ENCODE measurements around the gene CNOT2.

CNOT2 gene

GRCh38 chr12:70360218-70360617, 117.0 kb downstream of the CNOT2 start:
- H3K4me3 ChIP-seq (ENCODE audit: low read depth, low read length) = no peak overlapping the region
- H3K27me3 ChIP-seq (ENCODE audit: insufficient read depth, low read depth, severe bottlenecking) = no peaks in the 10 kb centered on the region
- TF ChIP-seq CTCF (IDR thresholded peaks at IDR 0.05; ENCODE audit: low read depth, low read length) = no peak
- no peaks in the 10 kb centered on the region for H3K9me3 ChIP-seq (ENCODE audit: severe bottlenecking)
- no peak for DNase-seq
- H3K27ac ChIP-seq = no peak overlapping the region
- H3K36me3 ChIP-seq = peaks cover 2% of the 10 kb centered on the region

DNA sequence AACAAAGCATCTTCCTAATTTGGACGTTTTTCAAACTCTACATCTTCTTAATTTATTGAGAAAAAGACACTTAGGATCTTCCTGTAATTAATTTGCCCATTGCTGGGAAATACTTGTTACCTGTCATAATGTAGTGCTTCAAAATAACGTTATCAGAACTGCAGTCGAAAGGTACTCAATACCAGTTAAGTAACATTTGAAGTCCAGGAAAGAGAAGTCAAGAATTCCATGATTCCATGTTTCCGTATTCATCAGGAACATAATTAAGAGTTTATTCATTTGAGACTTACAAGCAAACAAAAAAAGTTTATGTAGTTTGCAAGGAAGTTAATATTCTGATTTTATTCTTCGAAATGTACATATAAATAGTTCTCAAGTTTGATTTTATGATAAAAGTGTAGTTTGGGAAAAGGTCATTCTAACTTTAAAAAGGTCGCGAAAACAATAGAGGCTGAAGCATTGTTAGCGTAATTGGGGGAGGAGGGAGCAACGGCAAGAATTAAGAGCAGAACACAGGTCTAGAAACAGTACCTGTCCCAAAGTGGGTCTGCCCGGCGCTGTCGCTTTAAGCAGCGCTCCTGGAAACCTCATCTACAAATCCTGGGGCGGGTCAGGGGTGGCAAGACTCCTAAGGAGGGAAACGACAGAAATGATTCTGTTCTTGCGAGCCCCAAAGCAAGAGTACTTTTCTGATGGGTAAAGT, 121.6 kb downstream of the CNOT2 start:
- TF ChIP-seq CTCF (IDR thresholded peaks at IDR 0.05; ENCODE audit: low read depth, low read length) = no peak
- Histone ChIP-seq H3K9me3 (ENCODE audit: severe bottlenecking) (no peaks in the 10 kb centered on the region), H3K4me3 (ENCODE audit: low read depth, low read length) (peak overlapping the region; percentile 88), H3K36me3 (no peaks in the 10 kb centered on the region), H3K27ac (no peak overlapping the region; the same call in 1 of the 2 replicates), H3K27me3 (ENCODE audit: insufficient read depth, low read depth, severe bottlenecking) (no peaks in the 10 kb centered on the region)
- DNase-seq = peak; percentile 14

- peak overlapping the region; percentile 52 for H3K27ac ChIP-seq
- H3K4me3 ChIP-seq (ENCODE audit: low read depth, low read length) = peak overlapping the region; percentile 88
- DNase-seq = no peak
- no peak for TF ChIP-seq CTCF (IDR thresholded peaks at IDR 0.05; ENCODE audit: low read depth, low read length)
- H3K36me3 ChIP-seq = no peaks in the 10 kb centered on the region
- no peaks in the 10 kb centered on the region for H3K9me3 ChIP-seq (ENCODE audit: severe bottlenecking)
- no peaks in the 10 kb centered on the region for H3K27me3 ChIP-seq (ENCODE audit: insufficient read depth, low read depth, severe bottlenecking)
Observed at GRCh38 chr12:70365398-70365647, 122.1 kb downstream of the CNOT2 start.

GRCh38 chr12:70365648-70366518, 122.7 kb downstream of the CNOT2 start, which contains the start of gene KCNMB4:
Gene KCNMB4 (plus strand): TSS chr12:70366290. CDS start chr12:70366735, 445 bp downstream.
- H3K27ac ChIP-seq = peak within 1 kb of the TSS; percentile 52
- no peak for TF ChIP-seq CTCF (IDR thresholded peaks at IDR 0.05; ENCODE audit: low read depth, low read length)
- H3K4me3 ChIP-seq (ENCODE audit: low read depth, low read length) = peak within 1 kb of the TSS; percentile 88
- DNase-seq = peak; percentile 88
- no peaks in the 10 kb centered on the region for H3K9me3 ChIP-seq (ENCODE audit: severe bottlenecking)
- no peaks in the 10 kb centered on the region for H3K27me3 ChIP-seq (ENCODE audit: insufficient read depth, low read depth, severe bottlenecking)
- H3K36me3 ChIP-seq = no peaks in the 10 kb centered on the region

- Histone ChIP-seq H3K36me3 (no peaks in the 10 kb centered on the region), H3K27me3 (ENCODE audit: insufficient read depth, low read depth, severe bottlenecking) (no peaks in the 10 kb centered on the region), H3K4me3 (ENCODE audit: low read depth, low read length) (peak overlapping the region; percentile 62), H3K27ac (peak overlapping the region; percentile 30; the same call in 1 of the 2 replicates), H3K9me3 (ENCODE audit: severe bottlenecking) (no peaks in the 10 kb centered on the region)
- peak; percentile 56 for DNase-seq
- 0 out of 2 replicates have a peak, but pooled peaks have one; percentile 15 for TF ChIP-seq CTCF (IDR thresholded peaks at IDR 0.05; ENCODE audit: low read depth, low read length)
Observed at GRCh38 chr12:70366581-70367257, 123.5 kb downstream of the CNOT2 start.
